ENCODE results near the gene C1QTNF9B.

DNA sequence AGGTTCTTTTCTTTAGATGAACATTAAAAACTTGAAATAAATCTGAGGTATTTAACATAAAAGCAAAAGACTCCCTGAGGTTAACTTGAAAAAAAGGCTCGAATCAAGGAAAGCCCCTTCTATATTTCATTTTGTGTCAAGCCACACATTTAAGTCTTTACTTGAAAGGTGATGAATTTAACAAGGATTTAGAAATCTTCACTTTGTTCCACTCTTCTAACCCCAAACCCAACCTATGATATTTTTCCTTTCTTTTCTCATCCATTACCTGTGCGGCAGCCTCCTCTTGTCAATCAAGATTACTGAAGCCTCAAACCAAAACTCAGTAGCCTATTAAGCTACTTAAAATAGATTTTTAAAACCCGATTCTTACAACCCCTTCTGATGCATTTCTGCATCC, 41.9 kb downstream of the C1QTNF9B start:
- TF ChIP-seq, protein P1, sequence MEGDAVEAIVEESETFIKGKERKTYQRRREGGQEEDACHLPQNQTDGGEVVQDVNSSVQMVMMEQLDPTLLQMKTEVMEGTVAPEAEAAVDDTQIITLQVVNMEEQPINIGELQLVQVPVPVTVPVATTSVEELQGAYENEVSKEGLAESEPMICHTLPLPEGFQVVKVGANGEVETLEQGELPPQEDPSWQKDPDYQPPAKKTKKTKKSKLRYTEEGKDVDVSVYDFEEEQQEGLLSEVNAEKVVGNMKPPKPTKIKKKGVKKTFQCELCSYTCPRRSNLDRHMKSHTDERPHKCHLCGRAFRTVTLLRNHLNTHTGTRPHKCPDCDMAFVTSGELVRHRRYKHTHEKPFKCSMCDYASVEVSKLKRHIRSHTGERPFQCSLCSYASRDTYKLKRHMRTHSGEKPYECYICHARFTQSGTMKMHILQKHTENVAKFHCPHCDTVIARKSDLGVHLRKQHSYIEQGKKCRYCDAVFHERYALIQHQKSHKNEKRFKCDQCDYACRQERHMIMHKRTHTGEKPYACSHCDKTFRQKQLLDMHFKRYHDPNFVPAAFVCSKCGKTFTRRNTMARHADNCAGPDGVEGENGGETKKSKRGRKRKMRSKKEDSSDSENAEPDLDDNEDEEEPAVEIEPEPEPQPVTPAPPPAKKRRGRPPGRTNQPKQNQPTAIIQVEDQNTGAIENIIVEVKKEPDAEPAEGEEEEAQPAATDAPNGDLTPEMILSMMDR (IDR thresholded peaks at IDR 0.05 in 4 of 5, conservative IDR thresholded peaks at IDR 0.05 in 1 of 5), result no peak
- no peak for TF ChIP-seq POLR2A (IDR thresholded peaks at IDR 0.05)

All from gastrocnemius medialis (tissue), 4 donors.